Upper lobe of right lung (tissue), 1 donor: ENCODE measurements around the gene HLA-A. TPM values are rescaled to one million over a fixed set of nuclear protein-coding genes. Genes with fewer than 3 reads are reported as not detected.
"Not testable (repeated sequence)": the region's sequence is repeated elsewhere in the genome, so short reads cannot be mapped to it uniquely, and the experiment has no call there.

Source experiments
- ATAC-seq: fragments of 200-7000 bp; cut with Tn5 transposase; one replicate; pipeline ENCODE4 v1.9.1; 2020; ENCODE audit warnings: mild to moderate bottlenecking, moderate library complexity
- DNase-seq: peaks from one replicate; pipeline ENCODE4 v3.0.0-alpha.2; 2020
- H3K27ac ChIP-seq: fragments of 200-600 bp; one replicate; pipeline ENCODE4 v1.8.0; 2022
- H3K27me3 ChIP-seq: fragments of 200-600 bp; one replicate; pipeline ENCODE4 v1.8.0; 2022; ENCODE audit warnings: mild to moderate bottlenecking
- H3K36me3 ChIP-seq: fragments of 200-600 bp; one replicate; pipeline ENCODE4 v1.8.0; 2022
- H3K4me1 ChIP-seq: fragments of 200-600 bp; one replicate; pipeline ENCODE4 v1.8.0; 2022
- H3K4me3 ChIP-seq: fragments of 200-600 bp; one replicate; pipeline ENCODE4 v1.8.0; 2022; ENCODE audit warnings: mild to moderate bottlenecking
- H3K9me3 ChIP-seq: fragments of 200-600 bp; one replicate; pipeline ENCODE4 v1.8.0; 2022
- intact Hi-C: fragments of 100-400 bp; cut with DNase I; formaldehyde crosslinking; loops from one replicate; pipeline ENCODE4 v1.11.0; 2022
- total RNA-seq: library from RNA; stranded (reverse); fragmentation: NEBNext Ultra II Directional; extraction: Animal tissue kit (Norgen Biotek cat#: 25700); gene quantifications from one replicate; pipeline ENCODE4 v1.2.1, GENCODE V29; 2021
- TF ChIP-seq, protein P1 (sequence below): fragments of 200-600 bp; IDR thresholded peaks from one replicate; pipeline ENCODE4 v1.8.0; 2022; ENCODE audit warnings: antibody characterized with exemption
- donor health status: DM: no; HTN: yes; CAD: no; lungs with severe emphysema.

HLA-A gene
- total RNA-seq, 1 donor from 2014 or later, result 1,071 TPM

DNA sequence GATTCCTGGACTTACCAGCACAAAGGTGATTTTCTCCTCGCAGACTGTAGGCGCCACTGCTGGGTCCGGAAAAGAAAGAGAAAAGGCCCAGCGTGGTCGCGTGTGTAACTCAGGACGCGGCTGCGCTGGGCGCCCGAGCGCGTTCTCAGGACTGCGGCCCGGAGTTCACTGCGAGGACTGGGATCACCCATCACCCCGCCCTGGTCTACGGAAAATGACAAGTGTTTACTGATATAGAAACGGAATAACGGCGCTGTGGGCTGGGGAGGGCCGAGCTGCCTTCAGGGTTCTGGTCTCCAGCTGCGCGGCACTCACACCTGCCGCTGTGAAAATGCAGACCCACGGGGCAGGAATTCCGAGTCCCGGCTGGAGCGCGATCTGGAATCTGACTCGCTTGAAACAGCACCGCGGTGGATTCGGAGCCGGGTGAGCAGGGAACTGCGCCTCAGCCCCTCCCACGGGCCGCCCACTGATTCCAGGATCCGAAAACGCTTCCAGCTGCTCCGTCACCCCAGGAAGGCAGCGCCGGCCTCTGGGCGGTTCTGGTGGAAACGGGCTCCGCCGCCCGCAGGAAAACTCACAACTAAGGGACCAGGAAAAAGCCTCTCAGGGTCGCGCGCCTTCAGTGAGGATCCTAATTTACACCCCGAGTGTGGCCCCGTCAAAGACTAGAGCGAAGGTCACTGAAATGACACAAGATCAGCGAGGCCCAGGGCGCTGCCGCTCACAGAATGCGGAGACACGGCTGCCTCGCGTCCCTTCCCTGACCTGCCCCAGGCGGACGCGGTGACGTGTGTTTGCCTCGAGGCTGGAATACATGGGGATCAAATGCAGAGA, 34.5 kb downstream of the HLA-A start:
- H3K27ac ChIP-seq, result peak overlapping the region; percentile 93
- H3K9me3 ChIP-seq, result no peaks in the 10 kb centered on the region
- H3K4me1 ChIP-seq, result peaks cover 12% of the 10 kb centered on the region
- TF ChIP-seq, protein P1, sequence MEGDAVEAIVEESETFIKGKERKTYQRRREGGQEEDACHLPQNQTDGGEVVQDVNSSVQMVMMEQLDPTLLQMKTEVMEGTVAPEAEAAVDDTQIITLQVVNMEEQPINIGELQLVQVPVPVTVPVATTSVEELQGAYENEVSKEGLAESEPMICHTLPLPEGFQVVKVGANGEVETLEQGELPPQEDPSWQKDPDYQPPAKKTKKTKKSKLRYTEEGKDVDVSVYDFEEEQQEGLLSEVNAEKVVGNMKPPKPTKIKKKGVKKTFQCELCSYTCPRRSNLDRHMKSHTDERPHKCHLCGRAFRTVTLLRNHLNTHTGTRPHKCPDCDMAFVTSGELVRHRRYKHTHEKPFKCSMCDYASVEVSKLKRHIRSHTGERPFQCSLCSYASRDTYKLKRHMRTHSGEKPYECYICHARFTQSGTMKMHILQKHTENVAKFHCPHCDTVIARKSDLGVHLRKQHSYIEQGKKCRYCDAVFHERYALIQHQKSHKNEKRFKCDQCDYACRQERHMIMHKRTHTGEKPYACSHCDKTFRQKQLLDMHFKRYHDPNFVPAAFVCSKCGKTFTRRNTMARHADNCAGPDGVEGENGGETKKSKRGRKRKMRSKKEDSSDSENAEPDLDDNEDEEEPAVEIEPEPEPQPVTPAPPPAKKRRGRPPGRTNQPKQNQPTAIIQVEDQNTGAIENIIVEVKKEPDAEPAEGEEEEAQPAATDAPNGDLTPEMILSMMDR, result peak; percentile 40
- H3K27me3 ChIP-seq, result no peaks in the 10 kb centered on the region
- H3K36me3 ChIP-seq, result no peaks in the 10 kb centered on the region
- peak; percentile 92 for ATAC-seq
- peak overlapping the region; percentile 56 for H3K4me3 ChIP-seq
- intact Hi-C loops, result no loop called here
- peak; percentile 94 for DNase-seq

DNA sequence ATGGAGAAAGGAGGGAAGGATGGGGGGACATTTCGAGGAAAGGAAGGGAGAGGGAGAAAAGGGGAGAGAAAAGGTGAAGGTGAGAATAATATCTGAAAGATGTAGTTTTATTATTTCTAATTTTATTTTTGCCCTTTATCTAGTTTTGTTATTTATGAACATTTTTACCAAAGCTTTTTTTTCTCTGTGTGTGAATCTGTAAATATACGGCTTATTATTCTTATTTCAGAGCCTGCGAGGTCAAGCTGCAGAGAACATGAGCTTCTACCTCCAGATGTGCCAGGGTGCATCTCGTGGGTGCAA, 35.0 kb downstream of the HLA-A start:
- H3K4me3 ChIP-seq, result peak overlapping the region; percentile 56
- TF ChIP-seq, protein P1, result no peak
- no peaks in the 10 kb centered on the region for H3K9me3 ChIP-seq
- H3K27me3 ChIP-seq, result no peaks in the 10 kb centered on the region
- peak overlapping the region; percentile 93 for H3K27ac ChIP-seq
- intact Hi-C loops, result no loop called here
- no peaks in the 10 kb centered on the region for H3K36me3 ChIP-seq
- ATAC-seq (no peak), DNase-seq (no peak)
- peaks cover 12% of the 10 kb centered on the region for H3K4me1 ChIP-seq

DNA sequence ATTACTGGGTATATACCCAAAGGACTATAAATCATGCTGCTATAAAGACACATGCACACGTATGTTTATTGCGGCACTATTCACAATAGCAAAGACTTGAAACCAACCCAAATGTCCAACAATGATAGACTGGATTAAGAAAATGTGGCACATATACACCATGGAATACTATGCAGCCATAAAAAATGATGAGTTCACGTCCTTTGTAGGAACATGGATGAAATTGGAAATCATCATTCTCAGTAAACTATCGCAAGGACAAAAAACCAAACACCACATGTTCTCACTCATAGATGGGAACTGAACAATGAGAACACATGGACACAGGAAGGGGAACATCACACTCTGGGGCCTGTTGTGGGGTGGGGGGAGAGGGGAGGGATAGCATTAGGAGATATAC, 37.7 kb downstream of the HLA-A start:
- ATAC-seq, H3K36me3 ChIP-seq, H3K27me3 ChIP-seq, H3K27ac ChIP-seq, DNase-seq, intact Hi-C loops, H3K9me3 ChIP-seq, H3K4me3 ChIP-seq: not testable (repeated sequence)
- peaks cover 11% of the 10 kb centered on the region for H3K4me1 ChIP-seq

DNA sequence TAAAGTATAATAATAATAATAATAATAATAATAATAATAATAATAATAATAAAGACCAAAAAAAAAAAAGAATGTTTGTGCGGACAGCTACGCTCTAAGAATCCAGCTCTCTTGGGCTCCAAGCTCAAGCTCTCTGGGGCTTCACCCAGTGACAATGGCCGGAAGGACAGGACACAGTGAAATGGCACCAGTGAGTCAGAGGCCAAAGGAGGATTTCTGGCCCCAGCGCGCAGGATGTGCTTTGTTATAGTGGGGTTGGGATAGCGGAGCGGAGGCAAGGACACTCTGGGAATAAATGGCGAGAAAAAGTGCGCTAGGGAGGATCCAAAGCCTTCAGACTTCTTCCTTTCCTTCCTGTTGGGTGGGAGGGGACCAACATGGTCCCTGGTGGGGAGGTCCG, 38.2 kb downstream of the HLA-A start:
- Histone ChIP-seq H3K4me3 (no peak overlapping the region), H3K27me3 (no peaks in the 10 kb centered on the region), H3K36me3 (no peaks in the 10 kb centered on the region), H3K9me3 (no peaks in the 10 kb centered on the region), H3K4me1 (peaks cover 6% of the 10 kb centered on the region), H3K27ac (no peak overlapping the region)
- no peak for DNase-seq
- intact Hi-C loops, result no loop called here
- TF ChIP-seq, protein P1, result no peak
- ATAC-seq, result no peak

DNA sequence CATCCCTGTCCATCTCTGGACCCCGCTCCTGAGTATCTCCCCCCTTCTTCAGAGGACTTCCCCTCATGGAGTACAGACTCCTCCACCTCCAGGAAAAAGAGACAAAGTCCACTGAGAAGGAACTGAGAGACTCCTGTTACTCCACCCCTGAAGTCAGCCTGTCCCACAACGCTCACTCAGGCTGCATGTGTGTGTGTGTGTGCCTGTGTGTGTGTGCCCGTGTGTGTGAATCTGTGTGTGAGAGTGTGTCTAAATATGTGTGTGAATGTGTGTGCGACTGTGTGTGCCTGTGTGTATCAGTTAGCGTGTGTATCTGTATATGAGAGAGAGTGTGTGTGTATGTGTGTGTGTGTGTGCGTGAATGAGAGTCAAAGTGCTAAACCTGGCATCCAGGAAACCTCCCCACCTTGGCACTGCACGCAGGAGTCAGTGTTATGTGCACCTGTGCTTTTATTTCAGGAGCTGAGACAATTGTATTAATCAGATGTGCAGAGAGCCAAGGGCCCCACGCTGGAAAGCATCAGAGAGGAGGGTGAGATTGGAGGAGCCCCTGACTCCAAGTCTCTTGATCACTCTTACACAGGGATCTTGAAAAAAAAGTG, 39.0 kb downstream of the HLA-A start:
- intact Hi-C loops, result no loop called here
- H3K36me3 ChIP-seq, result no peaks in the 10 kb centered on the region
- ATAC-seq (no peak), DNase-seq (no peak)
- no peak overlapping the region for H3K4me3 ChIP-seq
- H3K27me3 ChIP-seq, result no peaks in the 10 kb centered on the region
- H3K4me1 ChIP-seq, result peaks cover 4% of the 10 kb centered on the region
- no peaks in the 10 kb centered on the region for H3K9me3 ChIP-seq
- TF ChIP-seq, protein P1, result no peak
- no peak overlapping the region for H3K27ac ChIP-seq

DNA sequence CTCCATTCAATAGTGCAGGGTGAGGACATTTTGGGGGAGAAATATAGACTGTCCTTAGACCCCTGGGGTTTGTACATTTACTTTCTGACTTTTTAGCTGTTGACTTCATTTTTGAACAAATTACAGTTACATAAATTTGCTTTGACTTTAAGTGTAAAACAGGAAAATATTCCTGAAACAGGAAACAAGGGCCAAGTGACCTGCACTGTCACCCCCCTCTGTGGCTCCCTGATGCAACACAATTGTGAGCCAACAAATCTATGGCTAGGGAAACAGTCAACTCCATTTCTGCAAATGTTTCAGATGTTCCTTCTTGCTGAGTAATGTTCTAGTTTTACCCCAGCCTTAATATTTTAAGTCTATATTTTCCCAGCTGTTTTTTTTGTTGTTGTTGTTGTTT, 39.8 kb downstream of the HLA-A start:
- no peaks in the 10 kb centered on the region for H3K9me3 ChIP-seq
- ATAC-seq (no peak), DNase-seq (no peak)
- H3K4me1 ChIP-seq, result peaks cover 4% of the 10 kb centered on the region
- intact Hi-C loops, result no loop called here
- no peak overlapping the region for H3K27ac ChIP-seq
- no peak overlapping the region for H3K4me3 ChIP-seq
- no peaks in the 10 kb centered on the region for H3K36me3 ChIP-seq
- TF ChIP-seq, protein P1, result no peak
- no peaks in the 10 kb centered on the region for H3K27me3 ChIP-seq
